HG03045 (cell line): ENCODE results near the gene UBQLN4.

ENCODE experiments used
- ATAC-seq: cut with Tn5 transposase; IDR thresholded peaks from one replicate; pipeline ENCODE4 v1.9.1; 2021; ENCODE audit warnings: mild to moderate bottlenecking, moderate library complexity; ENCODE audit not compliant: unreplicated experiment

Gene UBQLN4

DNA sequence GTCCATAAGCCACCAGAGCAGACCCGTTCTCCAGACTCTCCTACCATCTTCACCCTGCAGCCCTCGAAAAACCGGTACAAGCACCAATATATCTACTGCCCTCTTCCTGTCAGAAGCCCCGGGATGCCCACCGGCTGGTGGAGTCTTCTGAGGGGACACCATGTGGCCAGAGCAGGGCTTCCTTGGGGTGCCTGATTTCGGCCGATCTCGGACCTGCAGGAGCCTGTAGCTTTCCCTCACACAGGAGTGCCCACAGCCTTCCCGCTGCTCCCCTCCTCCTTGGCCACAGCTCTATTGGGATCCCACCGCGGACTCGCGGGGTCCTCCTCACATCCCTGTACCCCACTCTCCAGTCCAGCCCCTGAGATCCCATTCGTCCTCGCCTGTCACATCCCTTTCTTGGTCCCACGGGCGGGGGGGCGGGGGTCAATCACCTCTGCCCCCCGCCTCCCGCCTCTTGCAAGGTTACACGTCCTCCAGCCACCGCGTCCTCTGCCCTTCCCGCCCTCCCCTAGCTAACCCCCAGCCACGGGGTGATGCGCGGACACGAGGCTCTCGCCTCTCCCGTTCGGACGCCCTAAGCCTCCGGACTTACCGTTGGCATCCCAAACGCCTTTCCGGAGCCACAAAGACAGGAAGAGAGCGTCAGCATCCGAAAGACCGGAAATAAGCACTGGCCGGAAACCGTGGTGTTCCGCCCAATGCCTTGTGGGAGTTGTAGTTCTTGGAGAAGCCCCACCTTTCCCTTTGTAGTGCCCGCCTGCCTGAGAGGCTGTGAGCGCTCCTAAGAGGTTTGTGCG lies 33.1 kb downstream of the UBQLN4 start, which contains the start of gene SSR2:
SSR2 (minus strand) TSS at position 659 of the 800 bp plus-strand sequence. CDS start 784 bp downstream, outside the sequence.
- ATAC-seq, result peak; percentile 94

DNA sequence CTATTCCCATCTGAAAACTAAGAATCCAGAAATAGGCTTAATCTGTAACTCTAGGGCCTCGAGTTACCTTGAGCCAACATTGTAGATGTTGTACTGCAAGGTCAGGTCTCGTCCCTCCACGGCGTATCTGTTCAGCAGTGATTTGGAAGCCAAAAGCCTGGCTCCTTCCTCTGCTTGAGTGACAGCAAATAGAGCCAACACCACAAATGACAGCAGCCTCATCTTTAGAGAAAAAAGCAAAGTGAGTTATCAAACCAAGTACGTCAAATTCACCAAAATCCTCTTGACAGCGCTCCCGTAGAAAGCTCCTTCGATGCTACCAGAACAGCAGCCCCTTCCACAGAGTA lies 33.7 kb downstream of the UBQLN4 start:
- no peak for ATAC-seq

DNA sequence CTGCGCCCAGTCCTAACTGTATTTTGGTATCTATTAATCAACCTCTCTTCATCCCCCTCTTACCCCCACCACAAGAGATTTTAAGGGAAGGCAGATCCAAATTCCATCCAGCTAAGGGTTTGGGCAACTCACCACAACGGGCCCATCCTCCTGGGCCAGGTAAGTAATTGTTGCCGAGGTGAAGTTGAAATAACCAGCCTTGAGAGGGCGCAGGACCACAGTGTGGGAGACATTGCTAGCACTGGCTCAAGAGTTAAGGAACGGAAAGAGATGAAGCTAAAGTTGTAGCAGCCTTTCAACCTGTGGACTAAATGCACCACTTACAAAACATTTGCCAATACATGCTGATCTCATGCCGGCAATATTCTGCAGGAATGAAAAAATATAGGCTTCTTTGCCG lies 38.8 kb downstream of the UBQLN4 start:
- no peak for ATAC-seq

DNA sequence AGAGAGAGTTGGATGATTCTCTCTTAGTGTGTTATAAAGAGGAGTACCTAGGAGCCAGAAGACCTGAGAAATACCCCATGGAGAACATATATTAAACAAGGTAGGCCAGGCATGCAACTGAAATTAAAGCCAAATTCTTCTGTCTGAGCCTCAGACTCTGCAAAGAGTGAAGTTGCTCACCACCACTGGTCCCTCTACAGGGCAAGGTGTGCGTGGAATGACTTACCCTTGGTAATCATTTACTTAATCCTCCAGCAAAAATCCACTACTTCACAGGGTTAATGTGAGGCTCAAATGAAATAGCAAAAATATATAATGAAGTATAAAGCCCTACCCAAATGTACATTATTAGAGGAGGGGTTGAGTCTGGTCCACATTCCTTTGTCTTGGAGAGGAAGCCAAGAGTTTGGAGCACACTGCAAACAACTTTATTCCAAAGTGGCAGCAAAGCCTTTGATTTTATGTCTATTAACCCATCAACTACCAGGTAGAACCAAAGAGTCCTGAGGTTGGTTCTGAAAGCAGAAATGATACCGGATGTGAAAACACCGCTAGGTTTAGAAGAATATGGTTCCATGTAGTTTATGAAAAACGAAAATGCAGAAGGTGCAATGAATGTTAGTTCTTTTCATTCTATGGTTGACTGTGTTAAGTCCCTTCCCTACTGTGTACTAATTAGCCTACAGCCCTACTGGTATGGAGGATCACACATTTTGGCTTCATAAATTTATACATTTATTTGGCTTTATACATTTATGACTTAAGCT lies 41.4 kb downstream of the UBQLN4 start:
- no peak for ATAC-seq

DNA sequence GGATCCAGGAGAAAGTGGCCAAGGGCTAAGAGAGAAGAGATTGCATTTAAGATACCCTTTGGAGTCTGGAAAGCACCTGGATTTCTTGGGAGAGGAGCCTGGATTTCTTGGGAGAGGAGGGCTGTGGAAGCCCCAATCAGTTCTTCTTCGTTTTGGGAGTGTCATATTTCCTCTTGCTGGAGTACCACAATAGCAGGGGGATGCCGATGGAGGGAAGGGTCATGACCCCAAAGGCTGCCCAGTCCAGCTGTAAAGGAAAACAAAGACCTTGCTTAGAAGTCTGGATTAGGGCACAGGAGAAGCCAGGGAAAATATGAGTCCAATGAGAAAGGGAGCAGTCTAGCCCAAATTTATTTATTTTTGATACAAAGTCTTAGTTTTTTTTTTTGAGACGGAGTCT lies 44.2 kb downstream of the UBQLN4 start:
- ATAC-seq, result no peak

DNA sequence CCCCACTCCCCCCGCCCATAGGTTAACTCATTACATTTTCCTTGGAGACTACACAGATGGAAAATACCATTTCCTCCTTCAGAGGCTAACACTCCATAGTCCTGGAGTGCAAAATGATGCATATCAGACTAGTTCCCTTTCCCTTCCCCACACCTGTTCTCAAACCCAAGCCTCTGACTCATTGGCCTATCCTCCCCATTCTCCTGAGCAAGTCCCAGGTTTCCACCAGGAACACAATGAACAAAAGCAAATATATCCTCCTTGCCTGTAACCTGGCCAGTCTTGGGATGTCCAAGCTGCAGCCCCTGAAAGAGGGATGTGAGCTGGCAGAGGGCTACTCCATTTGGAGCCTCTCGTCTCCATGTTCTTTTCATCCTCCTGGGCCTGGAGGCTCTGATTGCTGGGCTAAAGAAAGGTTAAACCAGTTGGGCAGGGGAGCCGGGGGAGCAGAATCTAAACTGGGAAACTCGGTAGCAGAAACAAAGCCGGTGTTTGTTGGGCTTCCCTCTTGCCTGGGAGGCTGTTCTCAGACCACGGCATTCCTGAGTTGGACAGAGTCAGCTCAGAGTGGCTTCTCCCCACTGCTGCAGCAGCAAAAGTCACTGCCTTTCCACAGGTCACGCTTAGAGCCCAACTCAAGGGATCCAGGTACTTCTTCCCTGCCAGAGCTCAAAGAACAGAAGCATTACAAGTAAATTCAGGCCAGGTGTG lies 46.8 kb downstream of the UBQLN4 start:
- no peak for ATAC-seq

DNA sequence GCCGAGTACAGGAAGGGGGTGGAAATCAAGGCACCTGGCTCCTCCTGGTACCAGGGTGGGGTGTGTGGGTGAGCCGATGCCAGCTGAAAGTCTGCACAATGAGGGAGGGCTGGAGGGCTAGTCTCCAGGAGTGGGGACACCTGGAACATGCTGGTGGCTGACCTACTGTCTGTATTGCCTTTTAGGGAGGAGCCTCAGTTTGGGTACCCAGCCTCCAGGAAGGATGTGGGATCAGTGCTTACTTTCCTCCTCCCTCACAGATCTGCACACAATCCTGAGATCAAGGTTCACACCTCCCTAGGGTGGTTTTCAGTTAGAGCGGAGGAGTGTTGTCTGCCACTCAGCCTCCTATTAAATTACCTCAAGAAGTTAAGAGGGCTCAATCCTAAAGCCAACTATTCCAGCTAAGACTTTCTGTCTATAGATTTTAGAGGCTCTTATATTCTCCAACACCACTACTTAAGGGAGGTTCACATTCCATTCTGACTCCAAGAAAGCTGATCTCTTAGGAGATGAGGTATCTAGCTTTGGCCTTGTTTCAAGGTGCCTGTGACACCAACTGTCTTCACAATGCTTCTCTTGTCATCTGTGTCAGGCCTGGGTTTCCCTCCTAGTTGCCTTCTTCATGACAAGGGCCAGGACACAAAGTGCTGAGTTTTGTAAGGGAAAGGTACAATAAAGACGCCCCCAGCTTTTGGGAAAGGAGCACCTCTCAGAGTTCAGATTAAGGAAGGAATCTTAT lies 48.6 kb downstream of the UBQLN4 start:
- ATAC-seq, result no peak

DNA sequence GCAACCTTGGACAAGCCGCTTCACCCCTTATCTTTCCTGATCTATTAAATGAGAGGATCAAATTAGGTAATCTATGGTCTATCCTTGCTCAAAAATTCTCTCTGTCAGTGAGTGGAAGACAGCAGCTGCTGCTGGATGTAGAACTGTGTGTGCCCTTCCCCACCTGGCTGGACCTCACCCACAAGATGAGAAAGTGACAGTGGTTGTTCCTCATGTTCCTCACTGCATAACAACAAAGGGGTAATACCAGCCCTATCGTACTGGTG lies 49.7 kb downstream of the UBQLN4 start:
- no peak for ATAC-seq

DNA sequence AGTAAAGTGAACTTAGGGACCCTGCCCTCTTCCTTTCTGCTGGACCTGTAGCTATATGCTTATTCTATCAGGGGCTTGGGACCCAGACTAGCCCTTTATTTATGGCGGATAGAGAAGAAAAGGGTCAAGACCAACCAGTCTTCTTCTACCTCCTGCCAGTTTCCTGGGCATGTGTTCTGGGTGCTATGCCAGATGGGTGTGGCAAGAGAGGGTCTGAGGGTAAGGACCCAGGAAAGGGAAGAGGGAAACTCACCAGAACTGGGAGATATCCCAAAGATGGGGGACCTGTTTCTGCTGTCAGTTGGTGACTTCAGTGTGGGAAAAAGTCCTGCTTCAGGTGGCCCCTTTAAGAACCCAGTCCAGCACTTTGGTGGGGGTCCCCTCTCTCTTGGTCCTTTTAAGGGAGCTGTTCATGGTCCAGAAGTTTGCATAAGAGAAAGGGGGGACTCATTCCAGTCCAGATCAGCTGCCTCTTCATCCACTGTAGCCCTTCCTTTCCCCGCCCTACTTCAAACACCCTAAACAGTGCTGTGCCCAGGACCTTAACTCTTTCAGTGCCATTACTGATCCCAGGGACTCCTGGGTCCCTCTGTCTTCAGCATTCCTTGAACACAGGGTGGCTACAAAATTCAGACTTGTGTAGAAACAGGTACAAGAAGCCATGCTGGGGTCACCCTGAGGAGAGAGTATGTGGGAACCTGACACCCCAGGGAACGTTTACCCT lies 51.2 kb downstream of the UBQLN4 start:
- ATAC-seq, result no peak

DNA sequence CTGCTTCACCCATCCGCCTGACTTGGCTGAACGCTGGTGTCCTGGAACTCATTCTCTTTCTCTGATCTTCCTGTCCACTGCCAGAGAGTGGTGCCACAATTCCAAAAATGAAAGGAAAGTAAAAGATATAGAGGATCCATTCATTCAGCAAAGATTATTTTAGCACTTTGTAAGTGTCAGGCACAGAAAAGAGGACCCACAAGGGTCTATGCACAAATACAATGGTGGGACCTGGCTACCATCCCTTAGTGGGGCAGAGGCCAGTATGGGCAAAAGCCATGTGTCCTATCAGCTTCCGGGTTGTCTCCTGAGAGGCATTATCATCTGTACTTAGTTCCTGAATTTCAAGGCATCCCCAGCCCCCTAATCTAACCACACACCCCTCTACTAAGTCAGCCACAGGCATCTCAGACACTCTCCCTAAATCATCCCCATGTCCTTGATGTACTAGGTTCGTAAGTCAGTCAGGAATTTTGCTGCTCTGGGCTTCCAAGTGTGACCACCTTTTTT lies 51.9 kb downstream of the UBQLN4 start:
- ATAC-seq, result no peak

DNA sequence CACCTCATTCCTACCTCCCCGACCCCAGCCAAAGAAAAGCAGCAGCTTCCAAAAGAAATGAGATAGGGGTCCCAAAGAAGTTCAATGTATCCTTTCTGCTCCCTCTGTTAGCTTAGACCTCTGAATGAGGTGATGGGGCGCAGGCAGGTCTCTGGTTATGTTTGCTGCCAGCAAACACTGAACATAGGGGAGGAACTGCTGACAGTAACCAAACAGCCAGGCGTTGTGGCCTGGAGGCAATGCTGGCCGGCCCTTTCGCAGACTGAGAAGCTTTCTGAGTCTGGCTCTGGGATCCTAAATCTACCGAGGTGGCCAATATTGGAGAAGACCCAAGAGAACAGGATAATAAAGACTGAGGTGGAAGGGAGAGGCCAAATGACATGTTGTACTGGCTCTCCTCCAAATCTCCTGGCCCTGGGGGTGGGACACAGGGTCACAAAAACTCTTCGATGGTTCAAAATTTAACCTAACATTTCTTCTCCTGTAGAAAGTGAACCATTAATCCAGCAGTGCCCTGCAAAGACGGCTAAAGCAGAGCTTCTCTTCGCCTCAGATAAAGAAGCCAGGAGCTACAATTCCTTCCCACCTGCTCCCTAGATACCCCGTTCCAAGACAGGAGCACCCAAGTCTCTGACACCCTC lies 52.5 kb downstream of the UBQLN4 start:
- no peak for ATAC-seq

DNA sequence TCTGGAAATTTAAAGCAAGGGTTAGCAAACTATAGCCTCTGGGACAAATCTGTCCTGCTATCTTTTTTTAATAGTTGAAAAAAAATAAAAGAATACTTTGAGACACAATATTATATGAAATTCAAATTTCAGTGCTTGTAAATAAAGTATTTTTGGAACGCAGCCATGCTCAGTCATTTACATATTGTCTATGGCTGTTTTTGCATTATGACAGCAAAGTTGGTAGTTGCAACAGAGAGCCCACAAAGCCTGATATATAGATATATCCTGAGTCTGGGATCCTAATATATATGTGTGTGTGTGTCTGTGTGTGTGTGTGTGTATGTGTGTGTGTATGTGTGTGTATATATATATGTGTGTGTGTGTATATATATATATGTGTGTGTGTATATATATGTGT lies 53.6 kb downstream of the UBQLN4 start:
- ATAC-seq, result no peak

DNA sequence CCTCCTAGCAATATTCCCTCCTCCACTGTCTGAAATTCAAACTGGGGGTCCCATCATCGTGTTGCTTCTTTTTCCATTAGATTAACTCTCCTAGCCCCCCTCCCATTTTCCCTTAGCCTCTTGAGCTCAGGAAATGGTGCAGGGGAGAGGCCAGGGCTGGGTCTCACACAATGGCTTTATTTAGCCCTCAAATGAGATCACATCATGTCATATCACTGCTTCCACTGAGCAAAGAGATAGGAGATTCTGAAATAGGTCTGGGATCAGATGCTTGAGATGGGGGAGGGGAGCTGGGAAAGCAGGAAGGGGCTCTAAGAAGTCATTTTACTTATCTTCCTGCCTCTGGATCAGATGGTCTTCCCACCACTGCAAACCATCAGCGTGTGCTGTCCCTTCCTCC lies 57.4 kb downstream of the UBQLN4 start:
- ATAC-seq, result no peak

DNA sequence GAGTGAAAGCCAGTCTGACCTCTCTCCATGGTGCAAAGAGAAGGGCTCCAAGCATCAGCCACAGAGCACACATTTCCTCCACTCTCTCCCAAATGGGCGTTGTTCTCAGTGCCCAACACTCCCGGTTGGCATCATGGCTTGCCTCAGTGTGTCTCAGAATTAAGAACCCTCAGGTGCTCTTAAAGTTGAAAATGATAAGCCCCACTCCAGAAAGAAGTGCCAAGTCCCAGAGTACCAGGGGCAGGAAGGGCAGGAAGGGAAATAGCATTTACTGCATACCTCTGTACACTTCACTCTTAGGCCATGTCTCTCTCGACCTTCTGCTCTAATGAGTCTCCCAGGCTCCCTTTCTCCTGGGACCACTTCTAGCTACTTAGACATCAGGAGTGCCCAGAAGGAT lies 60.0 kb downstream of the UBQLN4 start:
- no peak for ATAC-seq

DNA sequence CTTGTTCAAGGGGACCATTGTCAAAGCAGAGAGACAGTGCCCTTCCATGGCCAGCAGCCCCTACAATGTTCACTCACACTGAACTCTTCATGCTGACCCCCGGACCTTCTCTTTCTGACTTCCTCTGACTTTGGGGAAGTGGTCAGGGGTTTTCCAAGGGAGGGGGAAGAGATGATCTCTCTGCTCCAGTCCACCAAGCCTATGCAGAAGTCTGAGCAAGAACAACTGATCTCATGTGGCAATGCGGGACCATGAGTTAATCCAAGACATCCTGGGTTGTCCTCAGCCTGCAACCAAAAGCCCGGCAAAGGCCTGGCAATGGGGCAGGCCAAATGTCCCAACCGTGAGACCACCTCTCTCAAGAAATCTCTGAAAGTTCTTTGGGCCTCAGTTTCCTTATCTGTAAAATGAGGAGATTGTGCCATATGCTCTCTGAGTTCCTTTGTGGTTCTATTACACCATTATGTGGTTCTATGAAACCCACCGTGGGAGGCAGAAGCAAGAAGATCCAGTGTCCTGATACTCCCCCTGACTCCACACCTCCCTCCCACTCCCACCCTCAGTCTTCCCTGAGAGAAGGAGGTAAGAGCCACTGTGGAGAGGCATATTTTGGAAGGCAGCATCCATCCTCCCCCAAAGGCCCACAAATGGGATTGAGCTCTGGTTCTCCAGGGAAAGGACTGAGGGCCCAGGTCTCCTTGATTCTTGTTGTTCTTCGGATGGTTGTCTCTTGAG lies 63.4 kb downstream of the UBQLN4 start:
- ATAC-seq, result no peak

DNA sequence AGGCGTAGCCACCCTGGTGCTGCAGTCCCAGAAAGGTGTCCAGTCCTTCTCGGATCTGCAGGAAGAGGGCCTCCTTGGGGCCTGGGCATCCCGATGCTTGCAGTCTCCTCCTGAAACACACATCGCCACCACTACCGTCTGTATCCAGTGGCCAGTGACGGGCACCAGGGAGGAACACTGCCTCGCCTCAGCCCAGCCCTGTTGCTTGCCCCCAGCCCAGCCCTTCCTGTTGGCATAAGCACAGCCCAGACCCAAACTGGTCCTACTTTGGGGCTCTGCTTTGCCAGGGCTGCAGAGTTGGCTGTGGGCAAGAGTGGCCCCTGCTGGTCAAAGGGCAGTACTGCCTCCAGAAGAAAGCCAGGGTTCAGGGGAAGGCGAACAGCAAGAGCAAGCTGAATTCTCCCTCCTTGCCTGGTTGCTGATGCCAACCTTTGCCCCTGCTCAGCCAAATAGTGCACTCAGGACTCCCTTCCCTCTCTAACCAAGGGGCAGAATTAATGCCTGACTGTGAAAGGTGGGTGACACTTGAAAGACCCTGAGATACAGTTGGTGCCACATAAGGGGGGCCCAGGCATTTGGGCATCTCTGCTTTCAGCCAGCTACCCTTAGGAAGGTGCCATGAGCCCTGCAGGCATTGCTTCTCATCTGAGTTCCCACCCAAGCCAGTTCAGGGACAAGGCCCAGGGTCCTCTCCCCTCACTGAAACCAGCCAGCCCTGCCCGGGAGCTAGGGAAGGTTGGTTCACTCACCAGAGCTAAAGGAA lies 64.2 kb downstream of the UBQLN4 start:
- no peak for ATAC-seq
